GM18508 (cell line): Measurements from ENCODE around the gene SPTBN1.

Experiments used
- ATAC-seq: cut with Tn5 transposase; IDR thresholded peaks from one replicate; pipeline ENCODE4 v1.9.1; 2021; ENCODE audit warnings: moderate number of reproducible peaks; ENCODE audit not compliant: insufficient read depth, unreplicated experiment

SPTBN1 gene

GRCh38 chr2:54546518-54546917 lies 90.4 kb downstream of the SPTBN1 start:
- ATAC-seq: no peak

GRCh38 chr2:54546923-54547720 lies 91.0 kb downstream of the SPTBN1 start:
- ATAC-seq: peak; percentile 37

- ATAC-seq: no peak
These were observed 93.3 kb downstream of the SPTBN1 start for GRCh38 chr2:54549430-54549829.

- ATAC-seq: no peak
These were observed 93.9 kb downstream of the SPTBN1 start for GRCh38 chr2:54549917-54550518.

- no peak for ATAC-seq
These were observed 94.4 kb downstream of the SPTBN1 start for GRCh38 chr2:54550547-54550946.

- ATAC-seq: no peak
These were observed 95.1 kb downstream of the SPTBN1 start for GRCh38 chr2:54551123-54551756.

- ATAC-seq: no peak
These were observed 96.9 kb downstream of the SPTBN1 start for GRCh38 chr2:54553075-54553474.

- ATAC-seq: no peak
These were observed 97.6 kb downstream of the SPTBN1 start for GRCh38 chr2:54553775-54554174.

- ATAC-seq: no peak
These were observed 99.3 kb downstream of the SPTBN1 start for GRCh38 chr2:54555318-54555837.

- no peak for ATAC-seq
These were observed 100.5 kb downstream of the SPTBN1 start for GRCh38 chr2:54556621-54557121.

- no peak for ATAC-seq
These were observed 101.1 kb downstream of the SPTBN1 start for GRCh38 chr2:54557211-54557600.

- no peak for ATAC-seq
These were observed 101.6 kb downstream of the SPTBN1 start for GRCh38 chr2:54557601-54558187.

GRCh38 chr2:54558188-54559005 lies 102.3 kb downstream of the SPTBN1 start:
- no peak for ATAC-seq

- no peak for ATAC-seq
These were observed 102.9 kb downstream of the SPTBN1 start for GRCh38 chr2:54559006-54559445.

GRCh38 chr2:54559593-54560145 lies 103.5 kb downstream of the SPTBN1 start:
- no peak for ATAC-seq

- ATAC-seq: peak; percentile 42
These were observed 104.2 kb downstream of the SPTBN1 start for GRCh38 chr2:54560146-54560881.

GRCh38 chr2:54561010-54561409 lies 104.9 kb downstream of the SPTBN1 start:
- no peak for ATAC-seq

- ATAC-seq: no peak
These were observed 108.3 kb downstream of the SPTBN1 start for GRCh38 chr2:54564439-54564838.

GRCh38 chr2:54565551-54565950 lies 109.4 kb downstream of the SPTBN1 start:
- ATAC-seq: no peak
